ENCODE data around the gene CCDC43.

The CCDC43 gene

GRCh38 chr17:44647736-44648135 lies 41.8 kb downstream of the CCDC43 start:
- ATAC-seq = no peak
- TF ChIP-seq BACH2 (CRISPR knock-in tag; IDR thresholded peaks at IDR 0.05; ENCODE audit: borderline replicate concordance) = no peak
- no peak for TF ChIP-seq ZFP3 (CRISPR knock-in tag; IDR thresholded peaks at IDR 0.05)
- TF ChIP-seq ZNF565 (CRISPR knock-in tag; conservative IDR thresholded peaks at IDR 0.05; ENCODE audit: low read depth) = no peak
- TF ChIP-seq GLIS3 (CRISPR knock-in tag; IDR thresholded peaks at IDR 0.05) = no peak
- TF ChIP-seq OSR1 (CRISPR knock-in tag; IDR thresholded peaks at IDR 0.05) = no peak
- no peak for TF ChIP-seq ARNTL (CRISPR knock-in tag; IDR thresholded peaks at IDR 0.05; ENCODE audit: borderline replicate concordance, low read depth)
- TF ChIP-seq PATZ1 (CRISPR knock-in tag; IDR thresholded peaks at IDR 0.05; ENCODE audit: borderline replicate concordance) = no peak
- no peak for TF ChIP-seq CREB5 (CRISPR knock-in tag; IDR thresholded peaks at IDR 0.05; ENCODE audit: low read depth)
- TF ChIP-seq POU6F1 (CRISPR knock-in tag; IDR thresholded peaks at IDR 0.05; ENCODE audit: borderline replicate concordance, low read depth) = no peak
- TF ChIP-seq ZNF8 (CRISPR knock-in tag; IDR thresholded peaks at IDR 0.05) = no peak
- TF ChIP-seq PPARA (CRISPR knock-in tag; IDR thresholded peaks at IDR 0.05; ENCODE audit: borderline replicate concordance) = no peak
- no peak for TF ChIP-seq TCF4 (CRISPR knock-in tag; IDR thresholded peaks at IDR 0.05; ENCODE audit: borderline replicate concordance)
- TF ChIP-seq TOX (CRISPR knock-in tag; IDR thresholded peaks at IDR 0.05; ENCODE audit: borderline replicate concordance) = no peak
- TF ChIP-seq RARB (CRISPR knock-in tag; IDR thresholded peaks at IDR 0.05) = no peak
- TF ChIP-seq ISL1 (CRISPR knock-in tag; IDR thresholded peaks at IDR 0.05) = no peak
- no peak for TF ChIP-seq ZC3H10 (CRISPR knock-in tag; IDR thresholded peaks at IDR 0.05)
- TF ChIP-seq TSHZ2 (CRISPR knock-in tag; IDR thresholded peaks at IDR 0.05) = no peak
- no peak for TF ChIP-seq ZFP30 (CRISPR knock-in tag; IDR thresholded peaks at IDR 0.05)

- no peak for ATAC-seq
- TF ChIP-seq ZNF565 (CRISPR knock-in tag; conservative IDR thresholded peaks at IDR 0.05; ENCODE audit: low read depth) (no peak), CSRNP3 (CRISPR knock-in tag; IDR thresholded peaks at IDR 0.05) (no peak)
Observed at GRCh38 chr17:44646280-44646679, 43.3 kb downstream of the CCDC43 start.

- no peak for ATAC-seq
- TF ChIP-seq ZFP3 (CRISPR knock-in tag; IDR thresholded peaks at IDR 0.05) = no peak
- no peak for TF ChIP-seq POU6F1 (CRISPR knock-in tag; IDR thresholded peaks at IDR 0.05; ENCODE audit: borderline replicate concordance, low read depth)
- no peak for TF ChIP-seq PATZ1 (CRISPR knock-in tag; IDR thresholded peaks at IDR 0.05; ENCODE audit: borderline replicate concordance)
- no peak for TF ChIP-seq ZNF70 (CRISPR knock-in tag; IDR thresholded peaks at IDR 0.05)
- no peak for TF ChIP-seq ZNF565 (CRISPR knock-in tag; conservative IDR thresholded peaks at IDR 0.05; ENCODE audit: low read depth)
- no peak for TF ChIP-seq ARNTL (CRISPR knock-in tag; IDR thresholded peaks at IDR 0.05; ENCODE audit: borderline replicate concordance, low read depth)
- no peak for TF ChIP-seq TOX (CRISPR knock-in tag; IDR thresholded peaks at IDR 0.05; ENCODE audit: borderline replicate concordance)
- TF ChIP-seq BACH2 (CRISPR knock-in tag; IDR thresholded peaks at IDR 0.05; ENCODE audit: borderline replicate concordance) = no peak
- no peak for TF ChIP-seq CSRNP3 (CRISPR knock-in tag; IDR thresholded peaks at IDR 0.05)
- no peak for TF ChIP-seq CREB5 (CRISPR knock-in tag; IDR thresholded peaks at IDR 0.05; ENCODE audit: low read depth)
- TF ChIP-seq SNAI2 (CRISPR knock-in tag; IDR thresholded peaks at IDR 0.05) = no peak
- TF ChIP-seq PPARA (CRISPR knock-in tag; IDR thresholded peaks at IDR 0.05; ENCODE audit: borderline replicate concordance) = no peak
- no peak for TF ChIP-seq ZNF8 (CRISPR knock-in tag; IDR thresholded peaks at IDR 0.05)
Observed at GRCh38 chr17:44645341-44645740, 44.2 kb downstream of the CCDC43 start.
